OCI-M2 (cell line): Measurements from ENCODE around the gene SYCE1L.
A peak's percentile ranks its signal among the peaks of the same experiment; 100 is the strongest.
"Not testable (repeated sequence)": the region's sequence is repeated elsewhere in the genome, so short reads cannot be mapped to it uniquely, and the experiment has no call there.

Experiments
- DNase-seq: peaks from one replicate; lab custom pipeline; 2025; ENCODE audit not compliant: unreplicated experiment; lab: John Stamatoyannopoulos, UW

The SYCE1L gene

GRCh38 chr16:77199211-77199610, at the start of gene SYCE1L:
SYCE1L (plus strand) TSS chr16:77199408; CDS start chr16:77199452, 44 bp downstream.
- no peak for DNase-seq

- no peak for DNase-seq
Measured at GRCh38 chr16:77157346-77158058, 41.7 kb upstream of the SYCE1L start.

- no peak for DNase-seq
Measured at GRCh38 chr16:77158293-77158692, 40.9 kb upstream of the SYCE1L start.

GRCh38 chr16:77165006-77165405, 34.2 kb upstream of the SYCE1L start:
- DNase-seq: no peak

GRCh38 chr16:77165536-77166236, 33.5 kb upstream of the SYCE1L start:
- DNase-seq: not testable (repeated sequence)

- no peak for DNase-seq
Measured at GRCh38 chr16:77166726-77167125, 32.5 kb upstream of the SYCE1L start.

- no peak for DNase-seq
Measured at GRCh38 chr16:77168901-77169300, 30.3 kb upstream of the SYCE1L start.

GRCh38 chr16:77169650-77170236, 29.5 kb upstream of the SYCE1L start:
- DNase-seq: no peak

GRCh38 chr16:77170805-77171204, 28.4 kb upstream of the SYCE1L start:
- no peak for DNase-seq

- DNase-seq: no peak
Measured at GRCh38 chr16:77171745-77172635, 27.2 kb upstream of the SYCE1L start.

GRCh38 chr16:77172951-77173350, 26.3 kb upstream of the SYCE1L start:
- no peak for DNase-seq

GRCh38 chr16:77183137-77183536, 16.1 kb upstream of the SYCE1L start:
- no peak for DNase-seq

GRCh38 chr16:77186298-77186697, 12.9 kb upstream of the SYCE1L start:
- DNase-seq: not testable (repeated sequence)

GRCh38 chr16:77190190-77190477, 9.1 kb upstream of the SYCE1L start:
- DNase-seq: no peak

- peak; percentile 63 for DNase-seq
Measured at GRCh38 chr16:77190478-77191258, 8.5 kb upstream of the SYCE1L start, which contains the start of gene MON1B. MON1B (plus strand) TSS chr16:77191190; CDS start chr16:77191486, 296 bp downstream.

GRCh38 chr16:77191259-77191969, 7.8 kb upstream of the SYCE1L start:
- DNase-seq: no peak

- no peak for DNase-seq
Measured at GRCh38 chr16:77193377-77193776, 5.8 kb upstream of the SYCE1L start.

- no peak for DNase-seq
Measured at GRCh38 chr16:77194295-77195231, 4.6 kb upstream of the SYCE1L start.

GRCh38 chr16:77195411-77195810, 3.8 kb upstream of the SYCE1L start:
- no peak for DNase-seq
